ENCODE measurements around the gene BLTP1.

DNA sequence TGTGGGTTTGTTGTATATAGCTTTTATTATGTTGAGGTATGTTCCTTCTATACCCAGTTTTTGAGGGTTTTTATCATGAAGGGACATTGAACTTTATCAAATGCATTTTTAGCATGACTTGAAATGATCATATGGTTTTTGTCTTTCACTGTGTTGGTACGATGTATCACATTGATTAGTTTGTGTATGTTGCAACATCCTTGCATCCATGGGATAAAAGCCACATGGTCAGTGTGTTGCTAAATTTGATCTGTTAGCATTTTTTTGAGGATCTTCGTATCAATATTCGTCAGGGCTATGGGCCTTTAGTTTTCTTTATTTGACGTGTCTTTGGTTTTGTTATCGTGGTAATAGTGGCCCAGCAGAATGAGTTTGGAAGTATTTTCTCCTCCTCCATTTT lies 11.3 kb upstream of the BLTP1 start:
- TF ChIP-seq CTCF (IDR thresholded peaks at IDR 0.05 in 2 of 3, conservative IDR thresholded peaks at IDR 0.05 in 1 of 3; ENCODE audit: borderline replicate concordance in 1 of 3, insufficient read depth in 1 of 3, low read depth in 2 of 3, low read length in 2 of 3) = no peak
- TF ChIP-seq EZH2 (IDR thresholded peaks at IDR 0.05) = no peak
- no peak for TF ChIP-seq POLR2A (IDR thresholded peaks at IDR 0.05; ENCODE audit: borderline replicate concordance, extremely low read depth, insufficient read depth, insufficient read length)
- TF ChIP-seq ELF1 (IDR thresholded peaks at IDR 0.05; ENCODE audit: borderline replicate concordance, low read depth) = no peak
- no peak for TF ChIP-seq REST (IDR thresholded peaks at IDR 0.05; ENCODE audit: low read depth)
- TF ChIP-seq FOSL1 (IDR thresholded peaks at IDR 0.05; ENCODE audit: low read depth) = no peak
- TF ChIP-seq EGR1 (IDR thresholded peaks at IDR 0.05; ENCODE audit: low read depth) = no peak
- TF ChIP-seq, protein P1, sequence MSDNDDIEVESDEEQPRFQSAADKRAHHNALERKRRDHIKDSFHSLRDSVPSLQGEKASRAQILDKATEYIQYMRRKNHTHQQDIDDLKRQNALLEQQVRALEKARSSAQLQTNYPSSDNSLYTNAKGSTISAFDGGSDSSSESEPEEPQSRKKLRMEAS (IDR thresholded peaks at IDR 0.05) = no peak
- no peak for TF ChIP-seq RAD21 (IDR thresholded peaks at IDR 0.05; ENCODE audit: low read depth)
- no peak for TF ChIP-seq ZNF274 (IDR thresholded peaks at IDR 0.05; ENCODE audit: low read depth, low read length)
- no peak for TF ChIP-seq POLR2AphosphoS5 (IDR thresholded peaks at IDR 0.05; ENCODE audit: low read depth, low read length)

Measured in HCT116 (cell line).